A549 (cell line): ENCODE data around the gene HMCN1.

Experiments used
- CTCF ChIP-seq: fragments of >200 bp; sonication (Bioruptor Twin); formaldehyde crosslinking; IDR thresholded peaks from 3 replicates; pipeline ENCODE4 v1.5.1; 2016
- ELK1 ChIP-seq: fragments of 150-350 bp; IDR thresholded peaks from 2 replicates; pipeline ENCODE4 v1.6.1; 2014; ENCODE audit warnings: low read depth, mild to moderate bottlenecking, low read length
- JUN ChIP-seq, 2 experiments: fragments of >200 bp; sonication (Bioruptor Twin); formaldehyde crosslinking; IDR thresholded peaks; 2 replicates in 1 of 2; 3 replicates in 1 of 2; pipeline ENCODE4 v1.6.1; 2016 to 2017
- MAZ ChIP-seq: fragments of 150-350 bp; IDR thresholded peaks from 2 replicates; pipeline ENCODE4 v1.6.1; 2014; ENCODE audit warnings: antibody characterized with exemption, low read depth, low read length, borderline replicate concordance
- REST ChIP-seq: fragments of 200-600 bp; sonication (generic); IDR thresholded peaks from 2 replicates; pipeline ENCODE4 v1.6.1; 2016; ENCODE audit warnings: antibody characterized with exemption, mild to moderate bottlenecking, moderate library complexity
- RFX5 ChIP-seq: fragments of 450-650 bp; IDR thresholded peaks from 2 replicates; pipeline ENCODE4 v1.7.1; 2014; ENCODE audit warnings: antibody characterized with exemption, mild to moderate bottlenecking, moderate library complexity
- SMC3 ChIP-seq: fragments of >200 bp; sonication (Bioruptor Twin); formaldehyde crosslinking; IDR thresholded peaks from 3 replicates; pipeline ENCODE4 v1.6.1; 2018; ENCODE audit warnings: inconsistent platforms

GRCh38 chr1:185704181-185704580 is 30.0 kb upstream of the HMCN1 start:
- no peak for TF ChIP-seq ELK1
- no peak for TF ChIP-seq RFX5
- no peak for TF ChIP-seq CTCF
- TF ChIP-seq SMC3, result no peak
- TF ChIP-seq JUN (IDR thresholded peaks at IDR 0.05), result no peak
- no peak for TF ChIP-seq REST
- TF ChIP-seq MAZ, result no peak
